Measurements from ENCODE around the gene PRIM2.
"Not testable (repeated sequence)": the region's sequence is repeated elsewhere in the genome, so short reads cannot be mapped to it uniquely, and the experiment has no call there.

PRIM2 gene

GRCh38 chr6:57572844-57573243, 255.4 kb downstream of the PRIM2 start:
- DNase-seq (ENCODE audit: extremely low read depth in 1 of 2, low read depth in 1 of 2) = not testable (repeated sequence)

GRCh38 chr6:57577023-57577422, 259.6 kb downstream of the PRIM2 start:
- not testable (repeated sequence) for DNase-seq (ENCODE audit: extremely low read depth in 1 of 2, low read depth in 1 of 2)

DNA sequence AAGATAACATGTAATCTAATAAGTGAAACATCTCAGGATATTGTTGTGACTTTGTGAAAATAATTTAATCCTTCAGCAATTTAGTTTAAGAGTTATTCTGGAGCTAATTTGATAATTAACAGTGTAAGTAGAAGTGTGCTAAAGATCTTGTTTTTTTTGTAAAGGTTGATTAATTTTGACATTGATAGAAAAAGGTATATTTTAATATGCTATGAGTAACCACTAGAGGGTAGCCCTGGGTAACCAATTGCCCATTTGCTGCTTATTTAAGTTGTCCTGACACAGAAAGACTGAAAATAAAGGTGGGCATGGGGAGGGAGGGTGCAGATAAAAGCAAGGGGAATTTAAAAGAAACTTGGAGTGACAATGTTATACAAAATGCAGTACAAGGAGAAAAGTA, 262.1 kb downstream of the PRIM2 start:
- not testable (repeated sequence) for DNase-seq (ENCODE audit: extremely low read depth in 1 of 2, low read depth in 1 of 2)

GRCh38 chr6:57581586-57581985, 264.2 kb downstream of the PRIM2 start:
- DNase-seq (ENCODE audit: extremely low read depth in 1 of 2, low read depth in 1 of 2) = not testable (repeated sequence)

DNA sequence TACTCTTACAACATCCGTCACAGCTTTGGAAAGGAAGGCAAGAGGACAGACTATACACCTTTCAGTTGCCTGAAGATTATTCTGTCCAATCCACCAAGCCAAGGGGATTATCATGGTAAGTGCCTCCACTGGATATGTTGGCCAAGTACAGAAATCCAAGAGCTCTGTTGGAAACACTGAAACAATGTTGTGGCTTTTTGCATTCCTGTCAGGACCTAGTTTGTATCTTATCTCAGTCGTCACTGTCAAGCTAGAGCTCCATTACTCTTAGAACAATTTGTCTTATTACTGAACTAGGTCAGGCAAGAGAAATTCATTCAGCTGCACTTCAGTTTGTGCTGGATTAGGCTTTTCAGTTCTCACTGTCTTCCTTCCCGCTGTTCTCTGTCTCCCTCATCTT, 283.7 kb downstream of the PRIM2 start:
- not testable (repeated sequence) for DNase-seq (ENCODE audit: extremely low read depth in 1 of 2, low read depth in 1 of 2)

- DNase-seq (ENCODE audit: extremely low read depth in 1 of 2, low read depth in 1 of 2) = not testable (repeated sequence)
These were observed 287.9 kb downstream of the PRIM2 start for GRCh38 chr6:57605303-57605702.

GRCh38 chr6:57606331-57606730, 288.9 kb downstream of the PRIM2 start:
- DNase-seq (ENCODE audit: extremely low read depth in 1 of 2, low read depth in 1 of 2) = not testable (repeated sequence)

DNA sequence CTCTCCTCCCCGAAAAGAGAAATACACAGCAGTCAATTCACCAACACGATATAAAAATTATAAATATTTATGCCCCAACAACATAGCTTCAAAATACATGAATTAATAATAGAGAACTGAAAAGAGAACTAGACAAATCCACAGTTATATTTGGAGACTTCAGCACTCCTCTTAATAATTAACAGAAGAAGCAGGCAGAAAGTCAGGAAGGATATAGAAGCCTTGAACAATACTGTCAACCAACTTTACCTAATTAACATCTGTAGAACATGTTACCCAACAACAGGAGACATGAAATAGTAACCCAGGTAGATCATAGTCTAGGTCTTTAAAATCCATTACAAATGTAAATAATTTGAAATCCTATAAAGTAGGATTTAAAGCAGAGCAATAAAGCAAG, 293.2 kb downstream of the PRIM2 start:
- not testable (repeated sequence) for DNase-seq (ENCODE audit: extremely low read depth in 1 of 2, low read depth in 1 of 2)

GRCh38 chr6:57618959-57619358, 301.5 kb downstream of the PRIM2 start:
- not testable (repeated sequence) for DNase-seq (ENCODE audit: extremely low read depth in 1 of 2, low read depth in 1 of 2)

DNA sequence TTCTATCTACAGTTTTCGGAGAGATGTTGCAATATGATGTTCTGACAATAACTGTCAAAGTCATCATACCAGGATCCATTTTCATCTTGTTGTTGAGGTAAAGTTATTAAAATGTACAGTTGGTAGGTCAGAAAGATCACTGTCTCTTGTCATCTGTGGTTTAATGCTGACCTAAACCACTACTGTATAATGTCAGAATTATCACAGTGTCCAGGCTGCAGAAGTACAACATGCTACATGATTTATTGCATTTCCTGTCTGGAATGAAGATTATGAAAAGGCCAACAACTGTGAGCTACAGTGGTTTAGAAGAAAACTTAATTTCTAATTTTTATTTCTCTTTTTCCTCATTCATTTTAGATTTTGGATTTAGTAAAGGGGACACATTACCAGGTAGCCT, 314.3 kb downstream of the PRIM2 start:
- DNase-seq (ENCODE audit: extremely low read depth in 1 of 2, low read depth in 1 of 2) = not testable (repeated sequence)

DNA sequence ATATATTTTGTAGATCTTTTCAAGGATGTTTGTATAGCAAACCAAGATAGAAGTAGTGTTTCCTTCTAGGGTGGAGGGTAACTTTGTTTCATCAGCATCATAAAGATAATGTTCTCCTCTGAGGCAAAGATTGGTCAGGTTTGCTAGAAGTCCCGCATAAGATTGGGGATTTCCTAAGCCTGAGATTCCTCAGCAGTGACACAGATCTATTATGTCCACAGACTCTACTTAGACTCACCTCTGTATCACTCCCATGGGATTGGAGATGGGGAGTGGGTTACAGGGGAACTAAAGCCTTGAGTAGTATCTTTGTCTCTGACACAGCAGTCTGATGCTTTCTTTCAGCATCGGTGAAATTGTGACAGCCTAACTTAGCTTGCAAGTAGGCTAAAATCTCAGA, 341.1 kb downstream of the PRIM2 start:
- not testable (repeated sequence) for DNase-seq (ENCODE audit: extremely low read depth in 1 of 2, low read depth in 1 of 2)

DNA sequence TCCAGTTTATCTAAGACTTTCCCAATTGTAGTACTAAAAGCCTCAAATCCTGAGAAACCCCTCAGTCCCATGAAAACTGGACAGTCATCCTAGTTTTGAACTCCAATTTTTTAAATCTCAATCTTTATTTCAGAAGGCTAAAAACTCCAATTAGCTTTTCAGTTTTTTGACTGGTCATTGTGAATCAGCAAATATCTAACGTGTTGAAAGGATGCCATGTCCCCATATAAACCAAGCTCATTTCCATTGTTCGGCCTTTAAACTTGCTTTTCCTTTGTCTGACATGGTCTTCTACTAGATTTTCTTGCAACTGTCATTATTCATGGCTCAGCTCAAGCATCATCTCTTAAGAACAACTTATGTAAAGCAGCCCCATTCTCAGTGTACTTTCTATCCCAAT, 342.4 kb downstream of the PRIM2 start:
- not testable (repeated sequence) for DNase-seq (ENCODE audit: extremely low read depth in 1 of 2, low read depth in 1 of 2)

GRCh38 chr6:57660940-57661339, 343.5 kb downstream of the PRIM2 start:
- DNase-seq (ENCODE audit: extremely low read depth in 1 of 2, low read depth in 1 of 2) = not testable (repeated sequence)

GRCh38 chr6:57668108-57668507, 350.7 kb downstream of the PRIM2 start:
- not testable (repeated sequence) for DNase-seq (ENCODE audit: extremely low read depth in 1 of 2, low read depth in 1 of 2)

GRCh38 chr6:57671237-57671636, 353.8 kb downstream of the PRIM2 start:
- not testable (repeated sequence) for DNase-seq (ENCODE audit: extremely low read depth in 1 of 2, low read depth in 1 of 2)

DNA sequence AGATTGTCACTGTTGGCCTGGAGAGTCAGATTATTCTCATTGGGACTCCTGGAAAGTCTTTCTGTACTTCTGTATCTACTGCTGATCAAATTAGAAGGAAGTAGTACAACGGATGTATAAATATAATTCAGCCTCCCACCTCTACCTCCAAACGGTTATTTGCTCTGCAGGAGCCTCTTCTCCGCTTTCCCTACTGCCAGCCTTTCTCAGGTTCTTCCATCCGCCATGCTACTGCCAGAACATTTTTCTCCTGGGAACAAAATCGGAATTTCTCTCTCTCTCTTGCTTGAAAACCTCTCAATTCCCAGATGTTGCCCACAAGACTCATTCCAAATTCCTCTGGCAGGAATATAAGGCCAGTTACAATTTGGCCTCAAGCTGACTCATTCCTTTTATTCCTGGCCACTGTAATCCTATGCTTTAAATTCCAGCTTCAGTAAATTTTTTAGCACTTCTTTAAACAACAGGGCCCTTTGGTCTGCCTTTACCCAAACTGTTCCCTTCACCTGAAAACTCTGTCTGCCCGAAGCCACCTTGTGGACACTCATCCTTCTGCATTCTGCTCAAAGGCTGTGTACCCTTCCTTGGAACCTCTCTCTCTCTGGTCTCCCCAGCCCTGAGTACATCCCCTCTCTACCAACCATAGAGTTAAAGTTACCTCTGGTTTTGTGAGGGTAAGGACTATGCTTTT, 354.7 kb downstream of the PRIM2 start:
- not testable (repeated sequence) for DNase-seq (ENCODE audit: extremely low read depth in 1 of 2, low read depth in 1 of 2)

GRCh38 chr6:57673281-57673680, 355.9 kb downstream of the PRIM2 start:
- DNase-seq (ENCODE audit: extremely low read depth in 1 of 2, low read depth in 1 of 2) = not testable (repeated sequence)

DNA sequence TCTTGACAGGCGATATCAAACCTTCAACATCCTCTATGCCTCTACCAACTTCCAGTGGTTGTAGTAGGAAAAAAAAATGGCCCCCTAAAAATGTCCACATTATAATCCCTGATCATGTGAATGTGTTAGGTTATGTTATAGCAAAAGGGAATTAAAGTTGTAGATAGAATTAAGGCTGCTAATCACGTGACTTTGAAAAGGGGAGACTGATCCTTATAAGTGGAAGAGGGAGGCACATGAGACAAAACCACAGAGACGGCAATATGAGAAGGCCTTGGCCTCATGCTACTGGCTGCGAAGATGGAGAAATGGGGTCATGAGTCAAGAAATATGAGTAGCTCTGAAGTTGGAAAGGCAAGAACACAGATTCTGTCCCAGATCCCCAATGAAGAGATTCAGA, 358.0 kb downstream of the PRIM2 start:
- not testable (repeated sequence) for DNase-seq (ENCODE audit: extremely low read depth in 1 of 2, low read depth in 1 of 2)

DNA sequence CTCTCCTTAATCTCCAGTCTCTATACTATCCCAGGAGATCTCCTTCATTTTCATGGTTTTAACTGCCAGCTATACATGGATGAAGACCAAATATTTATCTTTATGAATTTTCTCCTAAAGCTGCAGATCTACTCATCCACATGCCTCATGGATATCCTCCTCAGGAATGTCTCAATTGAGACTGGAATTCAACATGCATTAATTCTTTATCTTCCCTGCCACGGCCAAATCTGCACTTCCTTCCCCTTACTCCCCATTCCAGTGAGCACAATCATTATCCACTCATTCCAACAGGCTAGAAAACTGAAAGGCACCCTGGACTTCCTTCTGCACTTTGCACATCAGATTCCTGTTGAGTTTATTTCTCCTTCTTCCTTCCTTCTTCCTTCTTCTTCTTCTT, 379.0 kb downstream of the PRIM2 start:
- not testable (repeated sequence) for DNase-seq (ENCODE audit: extremely low read depth in 1 of 2, low read depth in 1 of 2)

Measured in activated CD8-positive, alpha-beta memory T cell treated with anti-CD3 and anti-CD28 coated beads for 1 hour (primary cell).